ENCODE data around the gene CORO7. TPM values are rescaled to one million over a fixed set of nuclear protein-coding genes. Genes with fewer than 3 reads are reported as not detected.
A peak's percentile ranks its signal among the peaks of the same experiment; 100 is the strongest.

The CORO7 gene
- total and polyA plus RNA-seq, 7 donors, result 10.0 to 43.4 (median 17.1) TPM

- TF ChIP-seq CTCF (IDR thresholded peaks at IDR 0.05) (no peak), POLR2A (IDR thresholded peaks at IDR 0.05) (no peak), POLR2AphosphoS5 (IDR thresholded peaks at IDR 0.05) (no peak), EP300 (IDR thresholded peaks at IDR 0.05) (no peak)
- peaks cover 0 to 41% (median 16%) of the 10 kb centered on the region in 4 donors for H3K4me1 ChIP-seq
Observed at GRCh38 chr16:4409081-4409932, 7.1 kb downstream of the CORO7 start.

GRCh38 chr16:4408323-4408690 lies 8.1 kb downstream of the CORO7 start:
- Histone ChIP-seq H3K27me3 (no peaks in the 10 kb centered on the region), H3K27ac (peak overlapping the region in 1 of 4 donors; percentile 31), H3K4me3 (no peak overlapping the region), H3K4me1 (peaks cover 0 to 40% (median 15%) of the 10 kb centered on the region in 4 donors), H3K36me3 (peaks cover 0 to 73% (median 12%) of the 10 kb centered on the region in 4 donors), H3K9me3 (no peaks in the 10 kb centered on the region)
- TF ChIP-seq CTCF (IDR thresholded peaks at IDR 0.05) (no peak), POLR2AphosphoS5 (IDR thresholded peaks at IDR 0.05) (no peak), POLR2A (IDR thresholded peaks at IDR 0.05) (no peak), EP300 (IDR thresholded peaks at IDR 0.05) (no peak)
- no peak for DNase-seq
- intact Hi-C loops (cut with DNase I), result no loop called here
- 90 to 92% methylated on average over 10 of the region's 10 CpGs for WGBS, 2 donors

More at GRCh38 chr16:4409081-4409932, 7.1 kb downstream of the CORO7 start:
- no peak for DNase-seq
- no peak overlapping the region for H3K27ac ChIP-seq
- 92 to 95% methylated on average over 19 of the region's 19 CpGs for WGBS, 2 donors
- H3K36me3 ChIP-seq, result peaks cover 0 to 63% (median 12%) of the 10 kb centered on the region in 4 donors
- no peaks in the 10 kb centered on the region for H3K27me3 ChIP-seq
- intact Hi-C loops (cut with DNase I), result no loop called here
- H3K4me3 ChIP-seq, result no peak overlapping the region
- no peaks in the 10 kb centered on the region for H3K9me3 ChIP-seq

GRCh38 chr16:4407543-4408322 lies 8.7 kb downstream of the CORO7 start:
- TF ChIP-seq POLR2A (IDR thresholded peaks at IDR 0.05) (no peak), POLR2AphosphoS5 (IDR thresholded peaks at IDR 0.05) (peak in 2 of 4 donors; percentile 50 to 72)
- Histone ChIP-seq H3K27me3 (no peaks in the 10 kb centered on the region), H3K4me3 (no peak overlapping the region), H3K4me1 (peaks cover 0 to 39% (median 15%) of the 10 kb centered on the region in 4 donors), H3K9me3 (no peaks in the 10 kb centered on the region), H3K36me3 (peaks cover 0 to 75% (median 17%) of the 10 kb centered on the region in 4 donors), H3K27ac (no peak overlapping the region)
- DNase-seq, result peak; percentile 86
- WGBS, 2 donors, result 89 to 90% methylated on average over 22 of the region's 22 CpGs
- intact Hi-C loops (cut with DNase I), result no loop called here

DNA sequence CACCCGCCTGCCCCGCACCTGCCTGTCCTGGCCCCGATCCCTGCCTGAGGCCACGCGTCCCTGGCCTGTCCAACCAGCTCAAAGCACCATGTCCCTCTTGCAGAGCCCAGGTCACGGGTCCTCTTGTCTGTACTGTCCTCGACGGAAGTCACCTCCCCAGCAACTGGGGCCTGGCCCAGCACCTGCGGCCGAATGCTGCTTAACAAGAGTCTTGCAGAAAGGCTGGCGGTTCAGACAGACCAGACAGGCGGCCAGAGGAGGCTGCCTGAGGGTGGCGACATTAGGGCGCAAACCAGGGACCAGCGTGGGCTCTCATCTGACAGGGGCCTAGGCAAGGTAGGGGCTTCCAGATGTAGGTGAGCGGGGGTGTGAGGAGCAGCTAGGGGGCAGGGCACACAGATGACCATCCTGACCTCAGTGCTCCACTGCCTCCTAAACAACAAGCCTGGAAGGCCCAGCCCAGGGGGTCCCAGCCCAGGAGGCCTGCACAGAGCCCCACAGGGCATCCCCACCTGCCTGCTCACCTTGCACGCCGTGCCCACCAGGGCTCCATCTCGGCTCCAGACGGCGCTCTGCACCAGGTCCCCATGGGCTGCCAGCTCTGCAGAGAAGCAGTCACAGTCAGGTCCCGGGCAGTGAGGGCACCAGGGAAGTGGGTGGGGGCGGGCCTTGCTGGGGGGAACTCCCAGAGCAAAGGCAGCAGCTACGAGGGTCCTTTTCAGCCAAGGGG lies 11.3 kb downstream of the CORO7 start:
- no peak for TF ChIP-seq EP300 (IDR thresholded peaks at IDR 0.05)
- intact Hi-C loops (cut with DNase I), result loop anchor here (5.0 kb wide), 1 partner anchor 118 kb away; no protein-coding TSS in a partner anchor
- H3K27me3 ChIP-seq, result no peaks in the 10 kb centered on the region
- WGBS, 2 donors, result 90 to 93% methylated on average over 24 of the region's 24 CpGs
- no peak overlapping the region for H3K27ac ChIP-seq
- H3K4me1 ChIP-seq, result peaks cover 0 to 27% (median 11%) of the 10 kb centered on the region in 4 donors
- H3K36me3 ChIP-seq, result peaks cover 0 to 79% (median 19%) of the 10 kb centered on the region in 4 donors
- no peaks in the 10 kb centered on the region for H3K9me3 ChIP-seq
- DNase-seq, result peak; percentile 66
- no peak overlapping the region for H3K4me3 ChIP-seq

DNA sequence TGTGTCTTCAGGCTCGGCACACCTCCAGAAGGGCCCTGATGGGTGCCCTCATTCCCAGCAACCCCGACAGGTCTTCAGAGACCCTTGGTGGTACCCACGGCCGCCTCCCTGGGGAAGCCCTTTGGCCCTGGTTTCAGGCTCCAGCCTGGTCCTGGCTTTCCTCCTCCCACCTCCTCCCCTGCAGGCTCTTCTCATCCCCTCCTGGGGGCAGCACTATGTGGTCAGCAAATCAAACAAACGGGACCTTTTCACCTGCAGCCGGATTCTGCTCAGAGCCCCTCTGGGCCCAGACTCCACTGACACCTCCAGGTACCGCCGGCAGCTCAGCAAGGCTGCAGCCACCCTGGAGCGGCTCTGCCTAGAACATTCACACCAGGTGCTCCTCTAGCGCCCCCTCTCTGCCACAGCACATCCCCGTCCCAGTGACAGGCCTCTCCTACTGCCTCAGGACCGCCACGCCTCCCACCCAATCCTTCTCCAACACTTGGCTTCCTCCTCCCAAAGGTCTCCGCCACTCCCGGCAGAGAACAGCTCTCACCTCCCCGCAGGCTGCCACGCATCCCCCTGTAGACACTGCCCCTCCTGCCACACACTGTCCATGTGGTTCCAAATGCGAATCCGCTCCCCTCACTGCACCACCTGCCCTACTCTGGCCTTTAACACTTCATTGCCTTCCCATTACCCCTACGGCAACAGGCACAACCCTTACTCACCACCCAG lies 12.0 kb downstream of the CORO7 start:
- DNase-seq, result no peak

More for the DNA sequence above, 12.0 kb downstream of the CORO7 start:
- no peak overlapping the region for H3K4me3 ChIP-seq
- peaks cover 0 to 71% (median 19%) of the 10 kb centered on the region in 4 donors for H3K36me3 ChIP-seq
- TF ChIP-seq CTCF (IDR thresholded peaks at IDR 0.05) (peak in 3 of 4 experiments; percentile 35 to 37 (median 37)), POLR2A (IDR thresholded peaks at IDR 0.05) (no peak)
- H3K4me1 ChIP-seq, result peaks cover 0 to 19% (median 11%) of the 10 kb centered on the region in 4 donors
- 80 to 84% methylated on average over 20 of the region's 20 CpGs for WGBS, 2 donors
- H3K27me3 ChIP-seq, result no peaks in the 10 kb centered on the region
- no peaks in the 10 kb centered on the region for H3K9me3 ChIP-seq
- intact Hi-C loops (cut with DNase I), result loop anchor here (5.0 kb wide), 1 partner anchor 117 kb away; no protein-coding TSS in a partner anchor
- H3K27ac ChIP-seq, result no peak overlapping the region
